ENCODE results near the gene CCN5. TPM values are rescaled to one million over a fixed set of nuclear protein-coding genes. Genes with fewer than 3 reads are reported as not detected.
A peak's percentile ranks its signal among the peaks of the same experiment; 100 is the strongest.

CCN5 gene
- total RNA-seq, 1 experiment from 2014 or later = 0.26 TPM

DNA sequence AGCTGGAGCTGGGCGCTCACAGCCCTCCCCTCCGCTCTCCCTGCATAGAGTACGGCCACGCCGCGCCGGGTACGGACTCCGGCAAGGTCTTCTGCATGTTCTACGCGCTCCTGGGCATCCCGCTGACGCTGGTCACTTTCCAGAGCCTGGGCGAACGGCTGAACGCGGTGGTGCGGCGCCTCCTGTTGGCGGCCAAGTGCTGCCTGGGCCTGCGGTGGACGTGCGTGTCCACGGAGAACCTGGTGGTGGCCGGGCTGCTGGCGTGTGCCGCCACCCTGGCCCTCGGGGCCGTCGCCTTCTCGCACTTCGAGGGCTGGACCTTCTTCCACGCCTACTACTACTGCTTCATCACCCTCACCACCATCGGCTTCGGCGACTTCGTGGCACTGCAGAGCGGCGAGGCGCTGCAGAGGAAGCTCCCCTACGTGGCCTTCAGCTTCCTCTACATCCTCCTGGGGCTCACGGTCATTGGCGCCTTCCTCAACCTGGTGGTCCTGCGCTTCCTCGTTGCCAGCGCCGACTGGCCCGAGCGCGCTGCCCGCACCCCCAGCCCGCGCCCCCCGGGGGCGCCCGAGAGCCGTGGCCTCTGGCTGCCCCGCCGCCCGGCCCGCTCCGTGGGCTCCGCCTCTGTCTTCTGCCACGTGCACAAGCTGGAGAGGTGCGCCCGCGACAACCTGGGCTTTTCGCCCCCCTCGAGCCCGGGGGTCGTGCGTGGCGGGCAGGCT, 35.1 kb downstream of the CCN5 start:
- no peak overlapping the region for H3K4me3 ChIP-seq (ENCODE audit: low read length)
- H3K79me2 ChIP-seq (ENCODE audit: low read length) = no peaks in the 10 kb centered on the region
- ChIA-PET CTCF (no interaction called here), POLR2A (ENCODE audit: unreplicated experiment) (no interaction called here)
- H3K9me2 ChIP-seq (replicated peaks; ENCODE audit: low read length) = no peaks in the 10 kb centered on the region
- peaks cover 26% of the 10 kb centered on the region for H3K4me1 ChIP-seq (ENCODE audit: insufficient read depth, low read length)
- intact Hi-C loops (cut with micrococcal nuclease) = no loop called here
- H4K20me1 ChIP-seq (ENCODE audit: low read length) = 0 out of 2 replicates have a peak, but pooled peaks cover 3% of the 10 kb centered on the region
- no peaks in the 10 kb centered on the region for H3K9me3 ChIP-seq (ENCODE audit: low read length)
- no peaks in the 10 kb centered on the region for H3K36me3 ChIP-seq (ENCODE audit: low read depth, low read length)
- H3K9ac ChIP-seq (ENCODE audit: low read length) = no peak overlapping the region
- ATAC-seq (no peak), DNase-seq (no peak)
- TF ChIP-seq EZH2 (IDR thresholded peaks at IDR 0.05; ENCODE audit: low read length, unreplicated experiment) (no peak), EZH2phosphoT487 (IDR thresholded peaks at IDR 0.05; ENCODE audit: borderline replicate concordance, low read length) (no peak)
- TF ChIP-seq, protein P1, sequence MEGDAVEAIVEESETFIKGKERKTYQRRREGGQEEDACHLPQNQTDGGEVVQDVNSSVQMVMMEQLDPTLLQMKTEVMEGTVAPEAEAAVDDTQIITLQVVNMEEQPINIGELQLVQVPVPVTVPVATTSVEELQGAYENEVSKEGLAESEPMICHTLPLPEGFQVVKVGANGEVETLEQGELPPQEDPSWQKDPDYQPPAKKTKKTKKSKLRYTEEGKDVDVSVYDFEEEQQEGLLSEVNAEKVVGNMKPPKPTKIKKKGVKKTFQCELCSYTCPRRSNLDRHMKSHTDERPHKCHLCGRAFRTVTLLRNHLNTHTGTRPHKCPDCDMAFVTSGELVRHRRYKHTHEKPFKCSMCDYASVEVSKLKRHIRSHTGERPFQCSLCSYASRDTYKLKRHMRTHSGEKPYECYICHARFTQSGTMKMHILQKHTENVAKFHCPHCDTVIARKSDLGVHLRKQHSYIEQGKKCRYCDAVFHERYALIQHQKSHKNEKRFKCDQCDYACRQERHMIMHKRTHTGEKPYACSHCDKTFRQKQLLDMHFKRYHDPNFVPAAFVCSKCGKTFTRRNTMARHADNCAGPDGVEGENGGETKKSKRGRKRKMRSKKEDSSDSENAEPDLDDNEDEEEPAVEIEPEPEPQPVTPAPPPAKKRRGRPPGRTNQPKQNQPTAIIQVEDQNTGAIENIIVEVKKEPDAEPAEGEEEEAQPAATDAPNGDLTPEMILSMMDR (conservative IDR thresholded peaks at IDR 0.05; ENCODE audit: low read depth, low read length) = peak; percentile 25; the same call in 1 of the 2 replicates
- H3F3A ChIP-seq (ENCODE audit: low read length, unreplicated experiment) = no peaks in the 10 kb centered on the region
- H3K4me2 ChIP-seq (ENCODE audit: low read length) = no peak overlapping the region
- H2AFZ ChIP-seq (ENCODE audit: low read length) = no peak overlapping the region
- BruUV-seq (replicated peaks) = no TSS peak
- H3K27ac ChIP-seq (ENCODE audit: low read length) = no peak overlapping the region
- peaks cover 3% of the 10 kb centered on the region; the same call in 1 of the 2 replicates for H3K27me3 ChIP-seq (ENCODE audit: low read length)

DNA sequence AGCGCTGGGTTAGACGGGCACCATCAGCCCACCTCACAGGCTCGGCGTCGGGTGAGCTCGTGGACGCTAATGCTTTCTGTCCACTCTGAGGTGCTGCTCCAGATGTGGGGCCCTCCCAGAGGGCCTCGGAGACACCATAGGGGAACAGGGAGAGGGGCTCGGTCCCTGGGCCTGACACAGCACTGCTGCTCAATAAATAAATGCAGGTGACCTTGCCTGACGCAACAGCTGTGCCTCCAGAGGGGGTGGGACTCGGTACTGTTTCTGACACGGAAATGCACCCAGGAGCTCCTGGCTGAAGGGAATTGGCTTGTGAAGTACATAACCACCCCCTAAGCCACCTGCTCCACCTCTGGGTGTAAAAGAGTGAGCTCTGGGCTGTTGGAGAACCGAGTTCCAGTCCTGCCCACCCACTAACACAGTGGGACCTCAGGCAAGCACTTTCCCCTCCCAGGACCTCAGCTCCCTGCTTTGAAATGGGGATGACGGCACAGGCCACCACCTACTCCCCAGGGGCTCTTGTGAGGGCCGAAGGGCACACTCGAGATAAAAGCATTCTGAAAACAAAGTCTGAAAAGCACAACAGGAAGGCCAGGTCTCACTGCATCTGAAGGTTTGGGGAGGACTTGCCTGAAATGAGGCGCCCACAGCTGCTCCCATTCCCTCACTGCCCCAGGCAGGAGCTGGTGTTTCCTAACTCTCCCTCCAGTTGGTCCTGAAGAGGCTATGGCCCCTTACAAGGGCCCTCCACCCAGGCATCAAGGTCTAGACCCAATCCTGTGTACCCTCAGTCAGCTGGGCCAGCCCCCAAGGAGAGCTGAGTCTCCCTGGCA, 37.1 kb downstream of the CCN5 start:
- no peaks in the 10 kb centered on the region for H3K79me2 ChIP-seq (ENCODE audit: low read length)
- ChIA-PET POLR2A (ENCODE audit: unreplicated experiment) (no interaction called here), CTCF (no interaction called here)
- no peaks in the 10 kb centered on the region for H3K9me2 ChIP-seq (replicated peaks; ENCODE audit: low read length)
- BruUV-seq (replicated peaks) = no TSS peak
- H3K4me1 ChIP-seq (ENCODE audit: insufficient read depth, low read length) = peaks cover 8% of the 10 kb centered on the region
- ATAC-seq (no peak), DNase-seq (no peak)
- no peaks in the 10 kb centered on the region for H3F3A ChIP-seq (ENCODE audit: low read length, unreplicated experiment)
- H3K27me3 ChIP-seq (ENCODE audit: low read length) = no peaks in the 10 kb centered on the region
- H3K36me3 ChIP-seq (ENCODE audit: low read depth, low read length) = no peaks in the 10 kb centered on the region
- intact Hi-C loops (cut with micrococcal nuclease) = no loop called here
- no peak overlapping the region for H3K4me3 ChIP-seq (ENCODE audit: low read length)
- no peak overlapping the region for H3K4me2 ChIP-seq (ENCODE audit: low read length)
- no peak overlapping the region for H2AFZ ChIP-seq (ENCODE audit: low read length)
- H3K9me3 ChIP-seq (ENCODE audit: low read length) = no peaks in the 10 kb centered on the region
- TF ChIP-seq EZH2phosphoT487 (IDR thresholded peaks at IDR 0.05; ENCODE audit: borderline replicate concordance, low read length) = no peak
- TF ChIP-seq, protein P1 (conservative IDR thresholded peaks at IDR 0.05; ENCODE audit: low read depth, low read length) = no peak
- TF ChIP-seq EZH2 (IDR thresholded peaks at IDR 0.05; ENCODE audit: low read length, unreplicated experiment) = no peak
- no peak overlapping the region for H3K27ac ChIP-seq (ENCODE audit: low read length)
- no peaks in the 10 kb centered on the region for H4K20me1 ChIP-seq (ENCODE audit: low read length)
- H3K9ac ChIP-seq (ENCODE audit: low read length) = no peak overlapping the region
